SHP77 treated with DMSO at 0.1 percent for 48 hours (cell line): Measurements from ENCODE around the gene MON2.
A peak's percentile ranks its signal among the peaks of the same experiment; 100 is the strongest.
"Not testable (repeated sequence)": the region's sequence is repeated elsewhere in the genome, so short reads cannot be mapped to it uniquely, and the experiment has no call there.

Source experiments
- DNase-seq: peaks from one replicate; lab custom pipeline; 2025; lab: John Stamatoyannopoulos, UW

MON2 gene, protein sequence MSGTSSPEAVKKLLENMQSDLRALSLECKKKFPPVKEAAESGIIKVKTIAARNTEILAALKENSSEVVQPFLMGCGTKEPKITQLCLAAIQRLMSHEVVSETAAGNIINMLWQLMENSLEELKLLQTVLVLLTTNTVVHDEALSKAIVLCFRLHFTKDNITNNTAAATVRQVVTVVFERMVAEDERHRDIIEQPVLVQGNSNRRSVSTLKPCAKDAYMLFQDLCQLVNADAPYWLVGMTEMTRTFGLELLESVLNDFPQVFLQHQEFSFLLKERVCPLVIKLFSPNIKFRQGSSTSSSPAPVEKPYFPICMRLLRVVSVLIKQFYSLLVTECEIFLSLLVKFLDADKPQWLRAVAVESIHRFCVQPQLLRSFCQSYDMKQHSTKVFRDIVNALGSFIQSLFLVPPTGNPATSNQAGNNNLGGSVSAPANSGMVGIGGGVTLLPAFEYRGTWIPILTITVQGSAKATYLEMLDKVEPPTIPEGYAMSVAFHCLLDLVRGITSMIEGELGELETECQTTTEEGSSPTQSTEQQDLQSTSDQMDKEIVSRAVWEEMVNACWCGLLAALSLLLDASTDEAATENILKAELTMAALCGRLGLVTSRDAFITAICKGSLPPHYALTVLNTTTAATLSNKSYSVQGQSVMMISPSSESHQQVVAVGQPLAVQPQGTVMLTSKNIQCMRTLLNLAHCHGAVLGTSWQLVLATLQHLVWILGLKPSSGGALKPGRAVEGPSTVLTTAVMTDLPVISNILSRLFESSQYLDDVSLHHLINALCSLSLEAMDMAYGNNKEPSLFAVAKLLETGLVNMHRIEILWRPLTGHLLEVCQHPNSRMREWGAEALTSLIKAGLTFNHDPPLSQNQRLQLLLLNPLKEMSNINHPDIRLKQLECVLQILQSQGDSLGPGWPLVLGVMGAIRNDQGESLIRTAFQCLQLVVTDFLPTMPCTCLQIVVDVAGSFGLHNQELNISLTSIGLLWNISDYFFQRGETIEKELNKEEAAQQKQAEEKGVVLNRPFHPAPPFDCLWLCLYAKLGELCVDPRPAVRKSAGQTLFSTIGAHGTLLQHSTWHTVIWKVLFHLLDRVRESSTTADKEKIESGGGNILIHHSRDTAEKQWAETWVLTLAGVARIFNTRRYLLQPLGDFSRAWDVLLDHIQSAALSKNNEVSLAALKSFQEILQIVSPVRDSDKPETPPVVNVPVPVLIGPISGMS (N-terminal part only)

DNA sequence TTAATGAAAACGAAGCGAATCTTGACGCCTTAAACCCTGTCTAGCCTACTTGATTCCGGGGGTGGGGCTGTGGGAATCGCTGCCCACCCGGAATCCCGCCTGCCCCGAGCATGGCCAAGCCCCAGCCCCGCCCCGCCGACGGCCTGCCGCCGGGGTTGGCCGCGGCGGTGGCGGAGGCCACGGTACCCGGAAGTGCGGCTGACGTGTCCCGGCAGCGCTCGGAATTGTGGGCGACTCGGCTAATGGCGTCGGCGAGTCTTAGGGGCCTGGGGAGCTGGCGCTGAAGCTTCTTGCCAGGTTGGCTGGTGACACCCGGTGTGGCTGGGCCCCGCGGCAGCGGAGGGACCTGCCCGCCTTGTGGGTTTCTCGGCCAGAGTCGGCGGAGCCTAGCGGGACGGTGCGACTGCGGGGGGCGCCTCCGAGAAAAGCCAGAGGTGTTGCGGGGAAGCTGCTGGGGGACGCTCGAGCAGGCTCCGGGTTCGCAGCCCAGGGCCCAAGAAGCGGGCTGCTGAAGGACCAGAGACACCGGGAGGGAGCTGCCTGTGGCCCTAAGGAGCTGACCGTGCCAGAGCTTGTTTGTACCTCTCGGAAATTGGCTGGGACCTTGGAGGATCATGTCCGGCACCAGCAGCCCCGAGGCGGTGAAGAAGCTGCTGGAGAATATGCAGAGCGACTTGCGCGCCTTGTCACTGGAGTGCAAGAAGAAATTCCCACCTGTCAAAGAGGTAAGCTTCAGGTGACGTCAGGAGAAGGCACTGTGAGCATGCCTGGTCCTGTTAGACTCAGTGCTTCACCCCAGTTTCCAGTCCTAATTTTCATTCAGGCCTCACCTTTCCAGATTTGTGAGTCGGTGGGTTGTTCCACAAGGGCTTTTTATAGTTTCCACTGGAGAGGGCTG lies at the start of gene MON2:
TSS of gene MON2 (plus strand) at position 233 of the 898 bp plus-strand sequence. CDS start at position 615, 382 bp downstream.
- peak; percentile 33 for DNase-seq

DNA sequence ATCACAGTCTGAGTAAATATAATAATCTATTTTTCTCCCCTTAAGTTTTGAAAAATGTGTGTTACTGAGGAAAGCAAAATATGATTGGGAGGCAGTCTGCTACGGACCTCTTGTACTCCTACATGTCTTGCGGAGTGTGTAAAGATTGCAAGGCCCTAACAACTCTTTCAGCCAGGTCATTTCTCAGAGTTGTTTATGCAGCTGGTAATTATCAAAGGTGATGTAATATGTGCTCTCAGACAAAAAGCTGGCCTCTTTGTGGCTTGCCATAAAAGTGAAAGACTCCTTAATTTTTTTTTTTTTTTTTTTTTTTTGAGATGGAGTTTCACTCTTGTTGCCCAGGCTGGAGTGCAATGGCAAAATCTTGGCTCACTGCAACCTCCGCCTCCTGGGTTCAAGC lies 40.5 kb upstream of the MON2 start:
- no peak for DNase-seq

DNA sequence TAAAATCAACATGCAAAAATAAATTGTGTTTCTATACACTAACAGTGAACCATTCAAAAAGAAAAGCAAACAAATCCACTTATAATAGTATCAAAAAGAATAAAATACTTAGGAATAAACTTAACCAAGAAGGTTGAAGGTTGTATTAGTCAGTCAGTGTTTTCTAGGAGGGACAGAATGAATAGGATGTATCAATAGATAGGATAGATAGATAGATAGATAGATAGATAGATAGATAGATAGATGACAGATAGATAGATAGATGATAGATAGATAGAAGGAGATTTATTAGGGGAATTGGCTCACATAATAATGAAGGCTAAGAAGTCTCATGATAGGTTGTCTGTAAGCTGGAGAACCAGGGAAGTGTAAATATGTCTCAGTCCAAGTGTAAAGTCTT lies 37.2 kb upstream of the MON2 start:
- no peak for DNase-seq

DNA sequence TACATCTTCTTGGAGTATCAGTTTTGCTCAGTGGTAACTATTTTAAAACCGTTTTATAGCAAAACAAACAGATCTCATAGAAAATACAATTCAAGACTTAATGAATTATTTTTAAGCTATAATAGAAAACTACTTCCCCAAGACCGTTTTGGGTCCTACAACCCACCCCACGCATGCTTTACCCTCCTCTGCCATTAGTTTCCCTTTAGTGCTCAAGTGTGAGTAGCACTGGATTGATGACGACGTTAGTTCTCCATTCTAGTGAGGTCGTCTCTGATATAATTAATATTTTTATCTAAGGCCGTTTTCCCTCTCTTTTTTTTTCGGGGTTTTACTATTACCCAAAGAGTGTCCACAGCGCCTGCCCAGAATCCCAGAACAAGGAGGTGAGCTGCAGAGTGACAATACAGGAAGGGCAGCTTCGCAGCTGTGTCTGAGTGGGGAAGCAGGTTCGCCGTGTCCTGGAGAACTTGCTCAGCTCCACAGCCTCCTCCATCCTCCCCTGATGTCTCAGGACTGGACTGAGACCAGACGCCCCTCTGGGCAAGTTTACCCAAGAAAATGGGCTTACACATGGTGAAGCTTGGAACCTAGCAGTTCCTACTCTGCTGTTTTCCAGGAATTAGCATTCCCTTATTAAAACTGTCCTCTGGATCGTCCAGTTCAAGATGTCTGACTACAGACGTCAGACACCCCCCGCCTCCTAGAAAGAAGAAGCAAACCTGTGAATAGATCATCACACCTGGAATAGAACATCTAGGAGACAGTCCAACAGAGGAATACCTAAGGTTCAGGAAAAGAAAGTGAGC lies 31.9 kb upstream of the MON2 start:
- no peak for DNase-seq

DNA sequence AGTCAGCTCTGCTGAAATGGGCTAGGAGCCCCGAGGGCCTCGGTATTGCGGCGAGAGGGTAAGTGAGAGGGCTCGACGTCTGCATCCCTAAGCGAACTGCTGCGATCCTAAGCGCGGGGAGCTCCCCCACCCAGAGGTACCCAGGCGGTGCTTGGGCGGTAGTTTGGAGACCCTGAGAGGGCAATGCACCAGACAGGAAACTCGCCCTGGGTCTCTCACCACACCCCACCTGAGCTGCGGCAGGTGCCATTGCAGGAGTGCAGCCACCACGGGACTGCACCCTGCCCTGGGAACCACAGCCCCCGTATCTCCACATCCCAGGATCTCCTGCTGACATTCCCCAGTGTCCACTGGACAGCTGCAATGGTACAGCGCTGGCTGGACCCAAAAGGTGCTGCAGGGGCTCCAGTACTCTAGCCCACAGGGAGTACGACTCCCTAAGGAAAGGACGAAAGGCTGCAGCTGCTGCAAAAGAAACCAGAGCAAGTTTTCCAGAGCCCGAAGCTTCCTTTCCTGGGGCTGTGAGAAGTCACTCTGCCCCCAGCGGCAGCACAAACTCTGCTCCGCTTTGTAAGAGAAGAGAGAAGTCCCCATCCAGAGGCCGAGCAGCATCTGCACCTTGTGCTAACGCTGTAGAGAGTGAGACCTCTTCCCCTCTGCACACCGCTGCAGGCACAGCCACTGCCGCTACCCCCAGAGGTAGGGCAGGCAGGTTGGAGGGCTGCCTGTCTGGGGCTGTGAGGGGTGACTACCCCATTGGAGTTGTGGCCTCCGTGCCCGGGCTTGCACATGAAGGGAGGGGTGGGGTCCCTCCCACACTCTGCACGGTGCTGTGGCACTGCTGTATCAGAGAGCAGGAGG lies 31.1 kb upstream of the MON2 start:
- no peak for DNase-seq

- DNase-seq = no peak
These were observed 30.5 kb upstream of the MON2 start for GRCh38 chr12:62436164-62436503.

DNA sequence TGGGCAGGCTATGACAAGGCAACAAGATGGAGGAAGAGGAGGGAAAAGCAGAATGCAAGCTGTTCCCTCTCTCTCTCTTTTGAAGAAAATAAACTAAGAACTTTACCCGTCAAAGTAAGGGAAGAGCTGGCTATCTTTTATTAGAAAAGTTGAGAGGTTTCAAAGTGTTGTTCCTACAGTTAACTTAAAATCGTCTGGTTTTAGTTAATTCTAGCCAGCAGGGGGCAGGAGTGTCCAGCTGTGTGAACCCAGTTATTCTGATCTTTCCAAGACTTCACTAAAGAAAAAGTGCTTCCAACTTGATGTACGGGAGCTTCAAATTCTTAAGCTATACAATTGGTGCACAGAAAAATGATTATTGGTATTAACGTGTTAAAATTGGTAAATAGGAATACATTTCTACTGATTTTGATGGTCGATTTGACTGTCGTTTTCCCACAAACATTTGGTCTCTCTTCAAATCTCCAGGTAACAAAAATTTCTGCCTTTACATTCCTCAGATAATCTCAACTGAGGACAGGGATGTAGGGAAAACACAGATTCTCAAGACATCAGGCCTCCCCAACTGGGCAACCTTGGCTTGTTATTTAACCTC lies 28.4 kb upstream of the MON2 start:
- peak; percentile 32 for DNase-seq

- no peak for DNase-seq
These were observed 19.7 kb upstream of the MON2 start for GRCh38 chr12:62446754-62447452.

DNA sequence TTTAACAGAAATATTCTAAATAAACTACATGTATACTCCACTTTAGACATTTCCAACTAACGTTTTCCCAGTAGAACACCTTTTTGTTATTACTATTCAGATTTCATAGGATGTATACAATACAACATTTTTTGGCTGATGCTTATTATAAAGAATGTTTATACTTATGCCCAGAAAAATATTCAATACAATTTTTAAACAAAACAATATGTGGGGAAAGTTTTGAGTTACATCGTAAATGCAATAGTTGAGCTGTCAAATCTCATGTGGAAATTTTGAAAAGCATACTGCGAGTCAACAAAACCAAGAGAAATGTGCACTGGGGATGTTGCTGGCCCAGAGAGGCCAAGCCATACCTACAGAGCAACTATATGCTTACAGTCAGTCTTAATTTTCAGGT lies 18.2 kb upstream of the MON2 start:
- DNase-seq = no peak

DNA sequence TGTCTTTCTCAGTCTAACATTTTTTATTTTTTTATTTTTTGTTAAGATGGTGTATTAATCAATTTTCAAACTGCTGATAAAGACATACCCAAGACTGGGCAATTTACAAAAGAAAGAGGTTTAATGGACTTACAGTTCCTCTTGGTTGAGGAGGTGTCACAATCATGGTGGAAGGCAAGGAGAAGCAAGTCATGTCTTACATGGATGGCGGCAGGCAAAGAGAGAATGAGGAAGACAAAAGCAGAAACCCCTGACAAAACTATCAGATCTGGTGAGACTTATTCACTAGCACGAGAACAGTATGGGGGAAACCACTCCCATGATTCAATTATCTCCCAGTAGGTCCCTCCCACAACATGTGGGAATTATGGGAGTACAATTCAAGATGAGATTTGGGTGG lies 11.2 kb upstream of the MON2 start:
- DNase-seq = not testable (repeated sequence)

GRCh38 chr12:62458626-62459025 lies 8.0 kb upstream of the MON2 start:
- DNase-seq = no peak

DNA sequence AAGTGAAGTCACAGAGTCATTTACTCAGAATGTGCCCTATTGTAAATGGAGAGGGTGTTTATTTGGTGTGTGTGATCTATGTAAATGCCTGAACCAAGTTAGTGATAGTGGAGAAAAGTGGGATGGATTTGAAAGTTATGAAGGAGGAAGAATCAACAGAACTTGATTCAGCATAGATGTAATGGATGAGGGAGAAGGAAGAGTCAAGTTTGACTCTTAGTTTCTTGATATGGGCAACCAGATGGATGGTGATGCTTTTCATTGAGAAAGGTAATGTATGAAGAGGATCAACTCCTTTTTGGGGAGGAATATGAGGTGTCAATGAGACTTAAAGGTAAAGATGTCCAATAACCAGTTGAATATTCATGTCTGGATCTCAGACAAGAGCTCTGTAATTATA lies 6.7 kb upstream of the MON2 start:
- no peak for DNase-seq

- not testable (repeated sequence) for DNase-seq
These were observed 5.3 kb upstream of the MON2 start for GRCh38 chr12:62461171-62461837.

DNA sequence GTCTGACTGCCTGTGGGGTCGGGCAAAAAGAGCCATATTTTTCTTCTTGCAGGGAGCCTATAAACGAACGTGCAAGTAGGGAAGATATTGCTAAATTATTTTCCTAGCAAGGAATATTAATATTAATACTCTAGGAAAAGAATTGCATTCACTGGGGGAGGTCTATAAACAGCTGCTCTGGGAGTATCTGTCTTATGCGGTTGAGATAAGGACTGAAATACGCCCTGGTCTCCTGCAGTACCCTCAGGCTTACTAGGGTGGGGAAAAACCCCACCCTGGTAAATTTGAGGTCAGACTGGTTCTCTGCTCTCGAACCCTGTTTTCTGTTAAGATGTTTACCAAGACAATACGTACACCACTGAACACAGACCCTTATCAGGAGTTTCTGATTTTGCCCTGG lies 3.4 kb upstream of the MON2 start:
- DNase-seq = not testable (repeated sequence)

DNA sequence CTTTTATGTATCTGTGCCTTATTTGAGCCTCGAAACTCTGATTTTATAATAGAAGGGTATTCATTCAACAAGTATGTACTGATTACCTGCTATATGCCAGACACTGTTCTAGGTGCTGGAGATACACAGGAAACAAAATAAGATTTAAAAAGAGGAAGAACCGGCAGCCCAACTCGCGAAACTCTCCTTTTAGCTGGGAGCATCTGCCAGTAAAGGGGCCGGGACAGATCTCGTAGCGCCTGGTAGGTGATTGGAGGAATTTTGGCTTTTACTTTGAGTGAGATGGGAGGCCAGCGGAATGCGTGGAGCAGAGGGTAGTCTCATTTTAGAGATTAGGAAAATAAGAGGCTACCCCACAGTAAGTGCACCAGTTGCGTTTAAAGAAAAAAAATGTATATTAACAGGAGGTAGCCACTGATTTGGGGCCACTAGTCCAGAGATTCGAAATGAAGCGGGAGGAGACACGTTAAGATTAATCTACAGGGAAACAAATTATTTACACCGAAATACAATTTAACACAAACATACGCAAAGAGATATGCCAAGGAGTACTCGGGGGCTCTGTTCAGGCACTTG lies 520 bp upstream of the MON2 start:
- peak; percentile 22 for DNase-seq

- no peak for DNase-seq
These were observed 1.8 kb downstream of the MON2 start for GRCh38 chr12:62468397-62468796.

- DNase-seq = no peak
These were observed 2.3 kb downstream of the MON2 start for GRCh38 chr12:62468935-62469334.

DNA sequence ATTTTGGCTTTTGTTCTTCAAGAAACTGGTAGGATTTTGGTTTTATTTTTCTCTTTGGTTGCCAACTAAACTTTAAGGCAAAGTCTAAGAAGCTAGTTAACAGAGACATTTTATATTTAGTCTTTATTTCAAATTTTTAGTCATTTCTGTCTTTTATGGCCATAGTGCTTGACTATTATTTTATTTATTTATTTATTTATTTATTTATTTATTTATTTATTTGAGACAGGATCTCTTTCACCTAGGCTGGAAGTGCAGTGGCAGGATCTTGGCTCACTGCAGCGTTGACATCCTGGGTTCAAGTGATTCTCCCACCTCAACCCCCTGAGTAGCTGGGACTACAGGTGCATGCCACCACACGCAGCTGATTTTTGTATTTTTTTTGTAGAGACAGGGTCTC lies 3.1 kb downstream of the MON2 start:
- DNase-seq = no peak
